ENCODE measurements around the gene WASF1. TPM values are rescaled to one million over a fixed set of nuclear protein-coding genes. Genes with fewer than 3 reads are reported as not detected.

Gene WASF1
- total RNA-seq (10 to 100 TPM; 10.2 to 34.9 (median 19.5) TPM), polyA plus RNA-seq (1 to 10 TPM in 2 of 3 donors, under 1 TPM in 1; 0.92 to 3.9 (median 3.0) TPM)

- peaks cover 0 to 51% (median 35%) of the 10 kb centered on the region in 4 donors for H3K4me1 ChIP-seq
- H3K9me3 ChIP-seq, result no peaks in the 10 kb centered on the region
- peak within 1 kb of the TSS; percentile 65 to 83 (median 78) for H3K4me3 ChIP-seq
- peak within 1 kb of the TSS; percentile 83 to 92 (median 89) for H3K27ac ChIP-seq
- WGBS, 2 donors, result 0 to 1% methylated on average over 62 of the region's 62 CpGs
- no peaks in the 10 kb centered on the region for H3K27me3 ChIP-seq
- no peak for TF ChIP-seq POLR2A (IDR thresholded peaks at IDR 0.05)
- TF ChIP-seq EP300 (IDR thresholded peaks at IDR 0.05), result no peak
- no peak for TF ChIP-seq CTCF (IDR thresholded peaks at IDR 0.05)
- peak; percentile 49 to 82 (median 56) for TF ChIP-seq POLR2AphosphoS5 (IDR thresholded peaks at IDR 0.05)
- intact Hi-C loops (cut with DNase I), result loop anchor here (10.0 kb wide), 2 partner anchors 185 to 635 kb away; partner anchors contain the start of gene CDK19
- DNase-seq, result peak; percentile 97
- no peaks in the 10 kb centered on the region for H3K36me3 ChIP-seq
Observed at GRCh38 chr6:110179406-110180227, at the start of gene WASF1. WASF1 (minus strand) TSS chr6:110179670; CDS start chr6:110127601, 52,069 bp downstream.

DNA sequence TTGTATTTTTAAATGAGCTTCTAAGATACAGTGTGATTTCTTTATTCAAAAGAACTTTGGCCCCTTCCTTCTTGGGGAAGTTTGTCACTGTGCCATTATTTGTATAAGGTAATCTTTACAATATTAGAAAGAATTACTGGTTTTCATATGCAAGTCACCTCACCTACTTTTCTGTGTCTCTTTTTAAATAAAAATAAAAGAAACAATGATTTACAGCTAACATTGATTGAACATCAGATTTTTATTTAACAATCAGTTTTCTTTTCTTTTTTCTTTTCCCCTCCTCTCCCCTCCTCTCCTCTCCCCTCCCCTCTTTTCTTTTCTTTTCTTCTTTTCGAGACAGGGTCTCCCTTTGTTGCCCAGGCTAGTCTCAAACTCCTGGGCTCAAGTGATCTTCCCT lies 46.8 kb upstream of the WASF1 start:
- Histone ChIP-seq H3K4me3 (no peak overlapping the region), H3K4me1 (no peaks in the 10 kb centered on the region), H3K36me3 (peaks cover 0 to 67% (median 11%) of the 10 kb centered on the region in 4 donors), H3K9me3 (no peaks in the 10 kb centered on the region), H3K27me3 (no peaks in the 10 kb centered on the region), H3K27ac (no peak overlapping the region)
- no peak for TF ChIP-seq POLR2AphosphoS5 (IDR thresholded peaks at IDR 0.05)
- DNase-seq, result no peak
- intact Hi-C loops (cut with DNase I), result no loop called here
- 80 to 89% methylated on average over 1 of the region's 1 CpG for WGBS, 2 donors

DNA sequence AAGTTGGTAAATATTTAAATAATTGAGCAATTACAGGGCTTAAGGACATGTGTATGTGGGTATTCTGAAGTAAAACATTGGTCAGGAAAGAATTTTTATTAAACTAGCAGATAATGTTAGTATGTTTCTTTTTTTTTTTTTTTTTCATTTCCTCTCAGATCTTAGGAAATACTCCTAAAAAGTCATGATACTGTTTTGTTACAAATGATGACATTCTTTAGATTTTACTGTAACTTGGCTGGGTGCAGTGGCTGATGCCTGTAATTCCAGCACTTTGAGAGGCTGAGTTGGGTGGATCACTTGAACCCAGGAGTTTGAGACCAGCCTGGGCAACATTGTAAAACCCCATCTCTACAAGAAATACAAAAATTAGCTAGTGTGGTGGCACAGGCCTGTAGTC lies 42.3 kb upstream of the WASF1 start:
- H3K4me3 ChIP-seq, result no peak overlapping the region
- H3K27me3 ChIP-seq, result no peaks in the 10 kb centered on the region
- no peaks in the 10 kb centered on the region for H3K4me1 ChIP-seq
- H3K27ac ChIP-seq, result no peak overlapping the region
- peaks cover 4 to 80% (median 13%) of the 10 kb centered on the region in 4 donors for H3K36me3 ChIP-seq
- intact Hi-C loops (cut with DNase I), result no loop called here
- H3K9me3 ChIP-seq, result no peaks in the 10 kb centered on the region
- DNase-seq, result no peak
- TF ChIP-seq POLR2AphosphoS5 (IDR thresholded peaks at IDR 0.05), result no peak
- TF ChIP-seq CTCF (IDR thresholded peaks at IDR 0.05), result no peak
- TF ChIP-seq POLR2A (IDR thresholded peaks at IDR 0.05), result no peak
- no peak for TF ChIP-seq EP300 (IDR thresholded peaks at IDR 0.05)

DNA sequence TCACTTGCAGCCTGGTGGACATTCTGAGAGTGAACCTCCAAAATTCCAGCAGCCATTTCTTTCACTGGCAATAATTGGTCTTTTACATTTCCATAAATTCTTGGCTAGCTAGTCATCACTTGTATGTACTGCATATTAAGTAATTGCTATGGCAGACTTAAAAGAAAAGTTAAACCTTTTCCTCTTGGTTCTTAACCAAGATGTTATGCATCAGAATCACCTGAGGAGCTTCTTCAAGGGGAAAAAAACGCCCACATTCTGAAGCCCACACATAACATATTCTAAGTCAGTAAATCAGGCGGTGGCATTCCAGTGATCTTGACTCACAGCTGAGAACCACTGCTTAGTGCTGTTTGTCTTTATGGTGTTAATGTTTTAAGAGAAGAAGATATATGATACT lies 37.8 kb upstream of the WASF1 start:
- Histone ChIP-seq H3K27ac (no peak overlapping the region), H3K36me3 (peaks cover 4 to 93% (median 17%) of the 10 kb centered on the region in 4 donors), H3K4me1 (no peaks in the 10 kb centered on the region), H3K4me3 (no peak overlapping the region), H3K9me3 (no peaks in the 10 kb centered on the region), H3K27me3 (no peaks in the 10 kb centered on the region)
- DNase-seq, result no peak
- 92 to 93% methylated on average over 2 of the region's 2 CpGs for WGBS, 2 donors
- TF ChIP-seq CTCF (IDR thresholded peaks at IDR 0.05) (no peak), POLR2AphosphoS5 (IDR thresholded peaks at IDR 0.05) (no peak), EP300 (IDR thresholded peaks at IDR 0.05) (no peak), POLR2A (IDR thresholded peaks at IDR 0.05) (no peak)
- intact Hi-C loops (cut with DNase I), result no loop called here

DNA sequence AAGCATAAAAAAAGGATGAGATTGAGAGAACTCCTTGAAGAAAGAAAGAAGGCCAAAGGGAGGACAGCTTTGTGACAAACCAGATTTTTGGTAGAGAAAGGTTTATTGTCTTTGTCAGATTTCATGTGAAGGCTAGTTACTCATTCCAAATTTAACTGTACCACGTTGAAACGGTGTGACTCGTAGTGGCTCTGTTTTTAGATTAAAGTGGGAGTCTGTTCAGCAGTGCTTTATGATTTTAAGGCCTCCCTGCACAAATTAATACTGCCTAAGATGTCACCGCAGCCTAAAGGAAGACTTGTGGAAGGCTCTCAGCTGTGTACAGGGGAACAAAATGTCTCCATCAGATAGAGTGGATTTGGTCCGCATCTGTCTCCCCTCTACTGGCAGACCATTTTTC lies 36.7 kb upstream of the WASF1 start:
- no peak overlapping the region for H3K4me3 ChIP-seq
- DNase-seq, result no peak
- no peak overlapping the region for H3K27ac ChIP-seq
- H3K4me1 ChIP-seq, result no peaks in the 10 kb centered on the region
- TF ChIP-seq POLR2AphosphoS5 (IDR thresholded peaks at IDR 0.05) (no peak), CTCF (IDR thresholded peaks at IDR 0.05) (no peak), EP300 (IDR thresholded peaks at IDR 0.05) (no peak), POLR2A (IDR thresholded peaks at IDR 0.05) (no peak)
- no peaks in the 10 kb centered on the region for H3K27me3 ChIP-seq
- no peaks in the 10 kb centered on the region for H3K9me3 ChIP-seq
- peaks cover 7 to 96% (median 19%) of the 10 kb centered on the region in 4 donors for H3K36me3 ChIP-seq
- intact Hi-C loops (cut with DNase I), result no loop called here
- WGBS, 2 donors, result 89 to 93% methylated on average over 5 of the region's 5 CpGs
